Right lobe of liver (tissue), 4 donors: Measurements from ENCODE around the gene MEGF10.

ENCODE experiments used
- POLR2A ChIP-seq: fragments of 450-650 bp; IDR thresholded peaks from one replicate; pipeline ENCODE4 v1.6.1; 2017; ENCODE audit warnings: antibody characterized with exemption, mild to moderate bottlenecking
- TF ChIP-seq, protein P1 (sequence below), 4 donors: fragments of 200-600 bp in 3 of 4; fragments of 450-650 bp in 1 of 4; IDR thresholded peaks; one replicate each; pipeline versions ENCODE4 v1.5.1 to v1.8.0; 2016 to 2022; ENCODE audit warnings: antibody characterized with exemption in 4 of 4, mild to moderate bottlenecking in 2 of 4
- donor health status: DM: no; HTN: no; CAD: no.
- donor health status: DM: no; HTN: no; CAD: no.
- donor health status: DM: no; HTN: yes; CAD: no.

DNA sequence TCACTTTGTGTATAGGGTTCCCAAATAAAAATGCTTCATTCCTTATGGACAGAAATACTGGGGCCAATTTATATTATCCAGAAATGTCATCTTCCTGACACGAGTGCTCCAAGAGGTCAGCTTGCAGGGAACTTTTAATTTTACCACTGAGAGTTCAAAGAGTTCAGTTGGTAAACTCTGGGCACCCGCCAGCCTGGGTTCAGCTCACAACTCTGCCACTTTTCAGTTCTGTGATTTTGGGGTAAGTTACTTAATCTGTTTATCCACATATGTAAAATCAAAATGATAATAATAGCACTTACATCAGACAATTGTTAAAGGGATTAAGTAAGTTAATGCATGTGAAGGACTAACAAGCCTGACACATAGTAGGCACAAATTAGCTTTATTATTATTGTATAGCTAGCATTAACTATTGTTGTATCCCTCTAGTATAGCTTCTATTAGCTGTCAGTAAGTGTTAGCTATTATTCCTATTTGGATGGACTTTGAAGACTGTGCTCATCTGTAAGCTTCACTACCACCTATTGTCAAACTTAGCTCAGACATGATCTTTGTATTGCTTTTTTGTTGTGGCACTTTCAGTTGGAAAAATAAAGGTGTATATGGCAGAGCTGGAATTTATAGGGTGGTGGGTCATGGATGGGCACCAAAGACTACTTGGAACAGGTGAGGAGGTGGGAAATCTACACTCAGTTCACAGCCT is 1.6 kb downstream of the MEGF10 start:
- TF ChIP-seq, protein P1, sequence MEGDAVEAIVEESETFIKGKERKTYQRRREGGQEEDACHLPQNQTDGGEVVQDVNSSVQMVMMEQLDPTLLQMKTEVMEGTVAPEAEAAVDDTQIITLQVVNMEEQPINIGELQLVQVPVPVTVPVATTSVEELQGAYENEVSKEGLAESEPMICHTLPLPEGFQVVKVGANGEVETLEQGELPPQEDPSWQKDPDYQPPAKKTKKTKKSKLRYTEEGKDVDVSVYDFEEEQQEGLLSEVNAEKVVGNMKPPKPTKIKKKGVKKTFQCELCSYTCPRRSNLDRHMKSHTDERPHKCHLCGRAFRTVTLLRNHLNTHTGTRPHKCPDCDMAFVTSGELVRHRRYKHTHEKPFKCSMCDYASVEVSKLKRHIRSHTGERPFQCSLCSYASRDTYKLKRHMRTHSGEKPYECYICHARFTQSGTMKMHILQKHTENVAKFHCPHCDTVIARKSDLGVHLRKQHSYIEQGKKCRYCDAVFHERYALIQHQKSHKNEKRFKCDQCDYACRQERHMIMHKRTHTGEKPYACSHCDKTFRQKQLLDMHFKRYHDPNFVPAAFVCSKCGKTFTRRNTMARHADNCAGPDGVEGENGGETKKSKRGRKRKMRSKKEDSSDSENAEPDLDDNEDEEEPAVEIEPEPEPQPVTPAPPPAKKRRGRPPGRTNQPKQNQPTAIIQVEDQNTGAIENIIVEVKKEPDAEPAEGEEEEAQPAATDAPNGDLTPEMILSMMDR (IDR thresholded peaks at IDR 0.05), result no peak
- no peak for TF ChIP-seq POLR2A
